Measurements from ENCODE around the gene SLC10A2.

SLC10A2 gene

DNA sequence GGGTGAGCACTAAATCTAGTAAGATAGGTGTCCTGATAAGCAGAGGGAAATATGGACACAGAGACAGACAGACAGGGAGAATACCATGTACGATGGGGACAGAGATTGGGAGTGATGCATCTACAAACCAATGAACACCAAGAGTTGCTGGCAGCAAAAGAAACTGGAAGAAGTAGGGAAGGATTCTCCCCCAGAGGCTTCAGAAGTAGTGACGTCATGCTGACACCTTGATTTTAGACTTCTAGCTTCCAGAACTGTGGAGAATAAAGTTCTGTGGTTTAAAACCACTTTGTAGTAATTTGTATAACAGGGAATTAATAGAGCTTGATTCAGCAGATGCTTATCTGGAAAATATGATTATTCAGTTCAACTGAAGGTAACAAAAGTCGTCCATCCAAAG lies 66.1 kb downstream of the SLC10A2 start:
- Histone ChIP-seq H3K9me3 (ENCODE audit: severe bottlenecking) (peaks cover 2% of the 10 kb centered on the region), H3K27ac (no peak overlapping the region), H3K36me3 (no peaks in the 10 kb centered on the region), H3K27me3 (ENCODE audit: insufficient read depth, low read depth, severe bottlenecking) (no peaks in the 10 kb centered on the region), H3K4me3 (ENCODE audit: low read depth, low read length) (no peak overlapping the region)
- TF ChIP-seq, protein P1, sequence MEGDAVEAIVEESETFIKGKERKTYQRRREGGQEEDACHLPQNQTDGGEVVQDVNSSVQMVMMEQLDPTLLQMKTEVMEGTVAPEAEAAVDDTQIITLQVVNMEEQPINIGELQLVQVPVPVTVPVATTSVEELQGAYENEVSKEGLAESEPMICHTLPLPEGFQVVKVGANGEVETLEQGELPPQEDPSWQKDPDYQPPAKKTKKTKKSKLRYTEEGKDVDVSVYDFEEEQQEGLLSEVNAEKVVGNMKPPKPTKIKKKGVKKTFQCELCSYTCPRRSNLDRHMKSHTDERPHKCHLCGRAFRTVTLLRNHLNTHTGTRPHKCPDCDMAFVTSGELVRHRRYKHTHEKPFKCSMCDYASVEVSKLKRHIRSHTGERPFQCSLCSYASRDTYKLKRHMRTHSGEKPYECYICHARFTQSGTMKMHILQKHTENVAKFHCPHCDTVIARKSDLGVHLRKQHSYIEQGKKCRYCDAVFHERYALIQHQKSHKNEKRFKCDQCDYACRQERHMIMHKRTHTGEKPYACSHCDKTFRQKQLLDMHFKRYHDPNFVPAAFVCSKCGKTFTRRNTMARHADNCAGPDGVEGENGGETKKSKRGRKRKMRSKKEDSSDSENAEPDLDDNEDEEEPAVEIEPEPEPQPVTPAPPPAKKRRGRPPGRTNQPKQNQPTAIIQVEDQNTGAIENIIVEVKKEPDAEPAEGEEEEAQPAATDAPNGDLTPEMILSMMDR (IDR thresholded peaks at IDR 0.05; ENCODE audit: low read depth, low read length): no peak
- no peak for DNase-seq

DNA sequence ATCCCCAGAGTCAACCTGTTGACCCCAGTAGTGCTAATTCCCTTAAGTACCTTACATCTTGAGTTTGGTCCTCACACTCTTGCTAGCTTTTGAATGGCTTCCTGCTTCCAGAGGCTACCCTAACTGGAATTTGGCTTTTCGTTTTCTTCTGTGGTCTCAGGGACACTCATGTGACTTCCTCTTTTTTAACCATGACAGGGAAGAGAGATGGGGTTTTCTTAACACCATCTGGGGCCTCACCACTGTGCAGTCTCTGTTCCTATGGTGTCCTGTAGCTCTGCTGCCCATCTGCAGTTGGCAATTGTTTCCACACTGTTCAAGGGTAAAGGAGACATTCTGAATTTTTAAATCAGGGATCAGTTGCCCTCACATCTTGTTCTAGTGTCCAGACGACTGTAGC lies 66.7 kb downstream of the SLC10A2 start:
- no peak for DNase-seq
- Histone ChIP-seq H3K27me3 (ENCODE audit: insufficient read depth, low read depth, severe bottlenecking) (no peaks in the 10 kb centered on the region), H3K4me3 (ENCODE audit: low read depth, low read length) (no peak overlapping the region), H3K9me3 (ENCODE audit: severe bottlenecking) (peaks cover 2% of the 10 kb centered on the region), H3K36me3 (no peaks in the 10 kb centered on the region), H3K27ac (no peak overlapping the region)
- TF ChIP-seq, protein P1 (IDR thresholded peaks at IDR 0.05; ENCODE audit: low read depth, low read length): no peak

Measured in WERI-Rb-1 (cell line).